GM20431 (cell line): ENCODE data around the gene IP6K2.

Source experiments
- in situ Hi-C: fragments of 300-500 bp; cut with MseI, MboI; formaldehyde crosslinking; loops from one replicate; pipeline ENCODE4 v1.15.0; 2020; ENCODE audit warnings: low sequenced_read_pairs; ENCODE audit not compliant: unreplicated experiment

IP6K2 gene

GRCh38 chr3:48678056-48678455 lies 39.0 kb downstream of the IP6K2 start:
- in situ Hi-C loops = no loop called here

- in situ Hi-C loops = no loop called here
These were observed 42.5 kb downstream of the IP6K2 start for GRCh38 chr3:48674505-48674904.

GRCh38 chr3:48672522-48672921 lies 44.5 kb downstream of the IP6K2 start:
- in situ Hi-C loops = no loop called here

- in situ Hi-C loops = no loop called here
These were observed 52.1 kb downstream of the IP6K2 start for GRCh38 chr3:48664929-48665328.

GRCh38 chr3:48664313-48664644 lies 52.7 kb downstream of the IP6K2 start:
- in situ Hi-C loops = no loop called here

GRCh38 chr3:48663489-48664312 lies 53.3 kb downstream of the IP6K2 start:
- in situ Hi-C loops = no loop called here

- in situ Hi-C loops = no loop called here
These were observed 54.1 kb downstream of the IP6K2 start, which contains the start of gene CELSR3 for GRCh38 chr3:48662753-48663488. CELSR3 (minus strand) TSS chr3:48662886; CDS start chr3:48662634, 252 bp downstream.

GRCh38 chr3:48662145-48662752 lies 54.8 kb downstream of the IP6K2 start:
- in situ Hi-C loops = no loop called here

GRCh38 chr3:48661501-48662144 lies 55.4 kb downstream of the IP6K2 start:
- in situ Hi-C loops = no loop called here

- in situ Hi-C loops = no loop called here
These were observed 56.1 kb downstream of the IP6K2 start for GRCh38 chr3:48660800-48661400.

- in situ Hi-C loops = no loop called here
These were observed 60.2 kb downstream of the IP6K2 start for GRCh38 chr3:48656841-48657281.

- in situ Hi-C loops = no loop called here
These were observed 60.8 kb downstream of the IP6K2 start for GRCh38 chr3:48656061-48656840.

GRCh38 chr3:48655606-48656005 lies 61.4 kb downstream of the IP6K2 start:
- in situ Hi-C loops = no loop called here

- in situ Hi-C loops = no loop called here
These were observed 62.0 kb downstream of the IP6K2 start for GRCh38 chr3:48655063-48655462.

- in situ Hi-C loops = no loop called here
These were observed 63.9 kb downstream of the IP6K2 start for GRCh38 chr3:48652923-48653715.

- in situ Hi-C loops = no loop called here
These were observed 65.2 kb downstream of the IP6K2 start for GRCh38 chr3:48651771-48652170.

GRCh38 chr3:48650723-48651122 lies 66.3 kb downstream of the IP6K2 start:
- in situ Hi-C loops = no loop called here

GRCh38 chr3:48648188-48648850 lies 68.7 kb downstream of the IP6K2 start:
- in situ Hi-C loops = no loop called here
